Upper lobe of left lung (tissue), 4 donors: Measurements from ENCODE around the gene TAGLN.

Experiments used
- POLR2A ChIP-seq, 4 donors: fragments of 450-650 bp; IDR thresholded peaks; one replicate each; pipeline ENCODE4 v1.5.1; 2016 to 2017; ENCODE audit warnings: antibody characterized with exemption in 4 of 4, mild to moderate bottlenecking in 2 of 4
- POLR2AphosphoS5 ChIP-seq, 2 donors: sonication (generic); formaldehyde crosslinking; IDR thresholded peaks; one replicate each; pipeline ENCODE4 v1.5.1; 2017; ENCODE audit warnings: antibody characterized with exemption in 2 of 2
- TF ChIP-seq, protein P1 (sequence below), 6 experiments: fragments of 450-650 bp in 4 of 6; fragments of 200-600 bp in 2 of 6; sonication (generic) in 2 of 6; IDR thresholded peaks; one replicate each; pipeline ENCODE4 v1.5.1; 2016 to 2019; ENCODE audit warnings: antibody characterized with exemption in 6 of 6

DNA sequence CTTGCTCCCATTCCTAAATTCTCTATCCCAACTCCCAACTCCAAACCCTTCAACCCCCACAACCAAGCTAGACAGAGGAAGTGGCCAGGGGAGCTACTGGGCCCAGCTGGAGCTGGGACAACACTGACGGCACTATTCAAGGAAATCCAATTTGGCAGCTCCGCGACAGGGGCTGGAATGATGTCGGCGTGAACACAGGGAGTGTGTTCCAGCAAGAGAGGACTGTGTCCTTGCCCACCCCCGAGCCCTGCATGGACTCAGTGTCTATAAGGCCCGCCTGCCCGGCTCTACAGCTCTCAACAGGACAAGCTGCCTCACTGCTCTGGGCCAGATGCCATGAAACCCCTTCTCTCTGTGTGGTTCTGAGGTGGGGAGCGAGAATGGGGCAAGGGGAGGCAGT lies 21.4 kb downstream of the TAGLN start:
- TF ChIP-seq, protein P1, sequence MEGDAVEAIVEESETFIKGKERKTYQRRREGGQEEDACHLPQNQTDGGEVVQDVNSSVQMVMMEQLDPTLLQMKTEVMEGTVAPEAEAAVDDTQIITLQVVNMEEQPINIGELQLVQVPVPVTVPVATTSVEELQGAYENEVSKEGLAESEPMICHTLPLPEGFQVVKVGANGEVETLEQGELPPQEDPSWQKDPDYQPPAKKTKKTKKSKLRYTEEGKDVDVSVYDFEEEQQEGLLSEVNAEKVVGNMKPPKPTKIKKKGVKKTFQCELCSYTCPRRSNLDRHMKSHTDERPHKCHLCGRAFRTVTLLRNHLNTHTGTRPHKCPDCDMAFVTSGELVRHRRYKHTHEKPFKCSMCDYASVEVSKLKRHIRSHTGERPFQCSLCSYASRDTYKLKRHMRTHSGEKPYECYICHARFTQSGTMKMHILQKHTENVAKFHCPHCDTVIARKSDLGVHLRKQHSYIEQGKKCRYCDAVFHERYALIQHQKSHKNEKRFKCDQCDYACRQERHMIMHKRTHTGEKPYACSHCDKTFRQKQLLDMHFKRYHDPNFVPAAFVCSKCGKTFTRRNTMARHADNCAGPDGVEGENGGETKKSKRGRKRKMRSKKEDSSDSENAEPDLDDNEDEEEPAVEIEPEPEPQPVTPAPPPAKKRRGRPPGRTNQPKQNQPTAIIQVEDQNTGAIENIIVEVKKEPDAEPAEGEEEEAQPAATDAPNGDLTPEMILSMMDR (IDR thresholded peaks at IDR 0.05): no peak
- TF ChIP-seq POLR2A (IDR thresholded peaks at IDR 0.05) (no peak), POLR2AphosphoS5 (IDR thresholded peaks at IDR 0.05) (peak in 1 of 2 donors; percentile 19)
